Nephron progenitor cell (in vitro differentiated cells): ENCODE data around the gene CMIP.

ENCODE experiments used
- DNase-seq: peaks from one replicate; pipeline ENCODE4 v3.0.0; 2021
- H3K27ac Mint-ChIP-seq: 2 replicates; pipeline ENCODE4 v1.8.0; 2021; ENCODE audit warnings: mild to moderate bottlenecking, moderate library complexity, mixed read lengths
- H3K27me3 Mint-ChIP-seq: 2 replicates; pipeline ENCODE4 v1.8.0; 2021; ENCODE audit warnings: mild to moderate bottlenecking, low read depth, mixed read lengths; ENCODE audit not compliant: poor library complexity
- H3K36me3 Mint-ChIP-seq: 2 replicates; pipeline ENCODE4 v1.8.0; 2021; ENCODE audit warnings: low read depth, mixed read lengths
- H3K4me1 Mint-ChIP-seq: 2 replicates; pipeline ENCODE4 v1.8.0; 2021; ENCODE audit warnings: mixed read lengths
- H3K4me3 Mint-ChIP-seq: 2 replicates; pipeline ENCODE4 v1.8.0; 2021; ENCODE audit warnings: mild to moderate bottlenecking, moderate library complexity, mixed read lengths
- H3K9me3 Mint-ChIP-seq: 2 replicates; pipeline ENCODE4 v1.8.0; 2021; ENCODE audit warnings: mild to moderate bottlenecking, moderate library complexity, mixed read lengths
- CTCF ChIP-seq: fragments of 200-600 bp; sonication (generic); IDR thresholded peaks from 2 replicates; pipeline ENCODE4 v1.5.0; 2021; ENCODE audit warnings: antibody characterized with exemption

The CMIP gene

DNA sequence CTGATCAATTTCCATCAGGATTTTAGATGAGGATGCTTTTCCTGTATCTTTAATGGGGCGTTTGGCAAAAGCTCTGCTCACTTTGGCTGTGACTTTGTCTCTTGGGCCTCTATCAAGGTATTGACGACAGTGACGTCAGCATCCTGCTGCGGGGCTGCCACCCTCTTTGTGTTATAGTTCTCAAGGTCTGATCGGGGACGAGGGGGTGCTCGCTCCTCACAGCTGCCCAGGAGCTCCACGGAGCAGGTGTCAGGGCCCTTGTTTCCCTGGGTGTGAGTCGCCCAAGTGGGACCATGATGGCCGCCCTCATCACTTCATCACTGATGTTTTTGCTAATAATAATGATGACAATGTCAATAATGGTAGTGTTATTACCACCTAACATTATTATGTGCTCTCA lies 65.4 kb downstream of the CMIP start:
- H3K36me3 Mint-ChIP-seq, result peaks cover 14% of the 10 kb centered on the region
- peaks cover 27% of the 10 kb centered on the region for H3K4me1 Mint-ChIP-seq
- no peak for DNase-seq
- peaks cover 6% of the 10 kb centered on the region for H3K9me3 Mint-ChIP-seq
- TF ChIP-seq CTCF, result no peak
- H3K27ac Mint-ChIP-seq, result no peak overlapping the region
- no peaks in the 10 kb centered on the region for H3K27me3 Mint-ChIP-seq
- H3K4me3 Mint-ChIP-seq, result no peak overlapping the region

GRCh38 chr16:81511371-81511770 lies 66.8 kb downstream of the CMIP start:
- Mint-ChIP-seq H3K27ac (no peak overlapping the region), H3K4me3 (no peak overlapping the region), H3K4me1 (peaks cover 31% of the 10 kb centered on the region), H3K27me3 (no peaks in the 10 kb centered on the region), H3K9me3 (peaks cover 6% of the 10 kb centered on the region), H3K36me3 (peaks cover 19% of the 10 kb centered on the region)
- no peak for TF ChIP-seq CTCF
- DNase-seq, result no peak

DNA sequence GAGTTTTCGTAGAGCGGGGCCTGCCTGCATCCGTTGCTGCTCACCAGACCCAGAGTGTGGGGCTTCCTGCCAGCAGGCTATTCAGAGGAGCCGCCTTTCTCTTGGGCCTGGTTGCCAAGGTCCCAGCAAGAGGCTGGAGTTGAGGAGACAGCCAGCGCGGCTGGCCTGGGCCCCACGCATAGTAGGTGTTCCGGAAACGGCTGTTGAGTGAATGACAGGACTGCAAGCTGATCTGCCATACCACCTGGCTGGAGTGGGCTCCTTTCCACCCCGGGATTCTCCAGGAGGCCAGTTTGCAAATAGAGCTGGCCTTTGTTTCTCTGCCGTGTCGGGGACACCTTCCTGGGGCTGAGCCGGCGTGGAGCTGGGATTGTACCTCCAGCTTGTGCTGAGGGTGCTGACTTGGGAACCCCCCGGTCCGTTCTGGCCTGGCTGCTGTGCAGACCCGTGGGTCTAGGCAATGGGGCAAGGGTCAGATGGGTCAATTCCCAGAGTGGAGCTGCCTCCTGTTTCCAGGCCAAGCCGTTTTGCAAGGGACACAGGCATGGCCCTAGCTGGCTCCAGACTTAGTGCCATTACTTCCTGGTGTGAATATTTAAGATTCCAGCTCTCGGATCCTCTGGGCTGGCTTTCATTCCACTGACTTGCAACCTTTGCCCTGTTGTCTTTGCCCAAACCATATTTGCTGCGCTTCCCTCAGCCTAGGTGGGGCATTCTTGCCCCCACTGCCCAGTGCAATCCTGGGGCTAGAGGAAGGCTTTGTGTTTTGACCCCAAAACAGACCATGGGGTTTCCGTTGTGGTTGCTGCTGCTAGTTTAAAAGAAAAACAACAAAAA lies 68.8 kb downstream of the CMIP start:
- H3K4me1 Mint-ChIP-seq, result peaks cover 31% of the 10 kb centered on the region
- H3K27ac Mint-ChIP-seq, result peak overlapping the region; percentile 55
- H3K36me3 Mint-ChIP-seq, result peaks cover 24% of the 10 kb centered on the region
- H3K27me3 Mint-ChIP-seq, result no peaks in the 10 kb centered on the region
- peaks cover 6% of the 10 kb centered on the region for H3K9me3 Mint-ChIP-seq
- no peak for DNase-seq
- H3K4me3 Mint-ChIP-seq, result no peak overlapping the region
- TF ChIP-seq CTCF, result no peak

- H3K27me3 Mint-ChIP-seq, result no peaks in the 10 kb centered on the region
- H3K4me3 Mint-ChIP-seq, result no peak overlapping the region
- peaks cover 6% of the 10 kb centered on the region for H3K9me3 Mint-ChIP-seq
- DNase-seq, result no peak
- H3K36me3 Mint-ChIP-seq, result peaks cover 24% of the 10 kb centered on the region
- no peak for TF ChIP-seq CTCF
- H3K27ac Mint-ChIP-seq, result peak overlapping the region; percentile 44
- peaks cover 31% of the 10 kb centered on the region for H3K4me1 Mint-ChIP-seq
Measured at GRCh38 chr16:81514041-81514559, 69.5 kb downstream of the CMIP start.

DNA sequence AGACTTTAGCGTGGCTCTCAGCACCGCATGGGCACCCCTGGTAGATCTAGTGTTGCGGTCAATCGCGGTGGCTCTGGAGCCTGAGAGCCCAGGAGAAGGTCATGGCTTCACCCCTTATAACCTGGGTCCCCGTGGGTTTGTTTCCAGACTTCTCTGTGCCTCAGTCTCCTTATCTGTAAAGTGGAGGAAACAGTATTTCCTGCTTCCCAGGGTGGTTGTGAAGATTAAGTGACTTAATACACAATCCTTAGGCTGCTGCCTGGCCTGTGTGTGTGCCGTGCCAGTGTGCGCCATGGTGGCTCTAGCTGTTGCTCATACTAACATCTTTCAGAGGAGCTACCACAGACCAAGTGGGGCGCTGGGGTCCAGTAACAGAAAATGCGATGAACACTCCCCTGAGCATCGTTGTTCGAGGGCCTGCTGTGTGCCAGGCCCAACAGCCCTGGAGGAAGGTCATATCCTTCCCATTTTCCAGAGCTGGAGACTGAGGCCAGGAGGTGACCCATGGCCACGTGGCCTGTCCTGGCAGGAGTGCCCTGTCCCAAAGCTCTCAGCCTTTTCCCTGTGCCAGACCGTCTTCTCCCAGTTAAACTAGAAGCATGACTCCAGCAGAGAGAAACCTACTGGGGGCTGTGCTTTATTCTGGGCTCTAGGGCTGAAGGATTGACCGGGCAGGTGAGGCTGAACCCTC lies 70.1 kb downstream of the CMIP start:
- Mint-ChIP-seq H3K27ac (peak overlapping the region; percentile 94), H3K4me1 (peaks cover 31% of the 10 kb centered on the region), H3K27me3 (no peaks in the 10 kb centered on the region), H3K9me3 (peaks cover 6% of the 10 kb centered on the region), H3K36me3 (peaks cover 24% of the 10 kb centered on the region), H3K4me3 (no peak overlapping the region)
- TF ChIP-seq CTCF, result no peak
- no peak for DNase-seq
